ENCODE measurements around the gene TOP1.

Gene TOP1

DNA sequence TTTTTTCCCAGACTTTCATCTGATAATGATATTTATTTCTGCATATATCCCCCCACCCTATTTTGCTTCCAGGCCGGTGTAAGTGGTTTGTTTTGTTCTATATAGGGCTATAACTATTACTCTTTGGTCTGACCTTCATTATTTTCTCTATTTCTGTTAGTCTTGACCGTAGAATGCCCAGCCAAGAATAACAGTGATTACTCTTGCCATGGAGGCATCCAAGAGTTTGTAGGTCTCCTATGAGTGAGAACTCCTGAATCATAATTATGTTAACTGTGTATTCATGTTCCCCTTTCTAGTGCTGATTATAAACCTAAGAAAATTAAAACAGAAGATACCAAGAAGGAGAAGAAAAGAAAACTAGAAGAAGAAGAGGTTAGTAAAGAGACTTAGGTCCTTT lies 52.2 kb downstream of the TOP1 start:
- H3K4me1 Mint-ChIP-seq: peaks cover 25% of the 10 kb centered on the region
- no peaks in the 10 kb centered on the region for H3K27me3 Mint-ChIP-seq
- ATAC-seq: no peak
- no peaks in the 10 kb centered on the region for H3K9me3 Mint-ChIP-seq
- no peak overlapping the region for H3K4me3 Mint-ChIP-seq
- peak overlapping the region; percentile 25 for H3K27ac Mint-ChIP-seq
- peaks cover 69% of the 10 kb centered on the region for H3K36me3 Mint-ChIP-seq

DNA sequence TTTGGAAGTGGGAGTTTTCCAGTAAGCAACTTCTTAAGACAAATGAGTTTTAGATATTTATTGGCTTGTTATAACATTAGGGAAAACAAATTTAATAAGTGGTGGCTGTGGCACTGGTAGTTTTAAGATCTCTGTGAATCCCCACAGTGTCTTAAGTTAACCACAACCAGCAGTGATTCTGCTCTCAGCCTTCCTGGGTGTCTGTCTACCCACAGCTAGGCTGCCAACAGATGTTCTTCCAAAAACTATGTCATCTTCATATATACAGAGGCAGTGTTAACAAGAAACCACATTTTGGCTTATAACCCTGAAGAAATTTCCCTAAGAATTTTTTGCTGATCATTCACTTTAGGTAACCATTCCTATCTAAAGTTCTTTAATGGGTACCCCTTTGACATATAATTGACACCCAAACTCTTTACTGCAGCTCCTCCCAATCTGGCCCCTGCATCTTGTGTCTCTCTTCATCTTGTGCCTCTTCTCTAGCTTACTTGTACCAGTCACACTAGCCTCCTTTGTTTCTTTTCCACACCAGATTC lies 52.7 kb downstream of the TOP1 start:
- Mint-ChIP-seq H3K27me3 (no peaks in the 10 kb centered on the region), H3K4me3 (no peak overlapping the region), H3K9me3 (no peaks in the 10 kb centered on the region), H3K4me1 (peaks cover 20% of the 10 kb centered on the region), H3K27ac (peak overlapping the region; percentile 25), H3K36me3 (peaks cover 65% of the 10 kb centered on the region)
- ATAC-seq: no peak

DNA sequence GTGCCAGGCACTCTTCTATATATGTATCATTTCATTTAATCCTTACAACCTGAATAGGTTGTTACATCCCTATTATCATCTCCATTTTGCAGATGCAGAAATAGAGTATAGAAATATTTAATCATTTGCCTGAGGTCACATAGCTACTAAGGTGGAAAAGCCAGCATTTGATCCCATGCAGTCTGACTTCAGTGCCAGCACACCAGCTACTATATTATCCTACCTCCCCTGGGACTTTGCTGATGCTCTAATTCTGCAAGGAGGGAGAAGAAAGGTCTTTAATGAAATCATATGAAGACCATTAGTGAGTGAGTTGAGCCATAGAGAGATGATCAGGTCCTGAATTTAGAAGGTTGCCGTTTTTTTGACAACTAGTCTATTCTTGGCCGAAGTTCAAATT lies 53.7 kb downstream of the TOP1 start:
- Mint-ChIP-seq H3K4me3 (no peak overlapping the region), H3K4me1 (peaks cover 12% of the 10 kb centered on the region), H3K27me3 (no peaks in the 10 kb centered on the region), H3K36me3 (peaks cover 63% of the 10 kb centered on the region), H3K9me3 (no peaks in the 10 kb centered on the region), H3K27ac (no peak overlapping the region)
- ATAC-seq: no peak

DNA sequence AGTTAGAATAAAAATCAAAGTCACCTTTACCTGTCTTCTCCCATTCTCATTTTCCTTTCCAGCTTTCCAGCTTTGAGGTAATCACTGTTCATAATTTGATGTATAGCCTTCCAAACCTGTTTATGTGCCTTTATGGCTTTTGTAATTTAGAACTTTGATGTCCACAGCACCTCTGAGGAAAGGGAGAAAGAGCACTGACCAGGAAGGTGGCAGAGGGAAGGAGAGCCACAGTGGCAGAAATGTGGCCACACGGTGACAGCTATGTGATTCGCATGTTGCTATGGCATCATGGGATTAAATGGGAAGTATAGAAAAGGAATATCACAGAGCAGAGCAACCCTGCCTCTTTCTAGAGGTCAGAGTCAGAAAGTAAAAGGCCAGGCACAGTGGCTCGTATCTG lies 57.0 kb downstream of the TOP1 start:
- Mint-ChIP-seq H3K36me3 (peaks cover 68% of the 10 kb centered on the region), H3K9me3 (no peaks in the 10 kb centered on the region), H3K27ac (no peak overlapping the region), H3K27me3 (no peaks in the 10 kb centered on the region), H3K4me3 (no peak overlapping the region), H3K4me1 (no peaks in the 10 kb centered on the region)
- no peak for ATAC-seq

DNA sequence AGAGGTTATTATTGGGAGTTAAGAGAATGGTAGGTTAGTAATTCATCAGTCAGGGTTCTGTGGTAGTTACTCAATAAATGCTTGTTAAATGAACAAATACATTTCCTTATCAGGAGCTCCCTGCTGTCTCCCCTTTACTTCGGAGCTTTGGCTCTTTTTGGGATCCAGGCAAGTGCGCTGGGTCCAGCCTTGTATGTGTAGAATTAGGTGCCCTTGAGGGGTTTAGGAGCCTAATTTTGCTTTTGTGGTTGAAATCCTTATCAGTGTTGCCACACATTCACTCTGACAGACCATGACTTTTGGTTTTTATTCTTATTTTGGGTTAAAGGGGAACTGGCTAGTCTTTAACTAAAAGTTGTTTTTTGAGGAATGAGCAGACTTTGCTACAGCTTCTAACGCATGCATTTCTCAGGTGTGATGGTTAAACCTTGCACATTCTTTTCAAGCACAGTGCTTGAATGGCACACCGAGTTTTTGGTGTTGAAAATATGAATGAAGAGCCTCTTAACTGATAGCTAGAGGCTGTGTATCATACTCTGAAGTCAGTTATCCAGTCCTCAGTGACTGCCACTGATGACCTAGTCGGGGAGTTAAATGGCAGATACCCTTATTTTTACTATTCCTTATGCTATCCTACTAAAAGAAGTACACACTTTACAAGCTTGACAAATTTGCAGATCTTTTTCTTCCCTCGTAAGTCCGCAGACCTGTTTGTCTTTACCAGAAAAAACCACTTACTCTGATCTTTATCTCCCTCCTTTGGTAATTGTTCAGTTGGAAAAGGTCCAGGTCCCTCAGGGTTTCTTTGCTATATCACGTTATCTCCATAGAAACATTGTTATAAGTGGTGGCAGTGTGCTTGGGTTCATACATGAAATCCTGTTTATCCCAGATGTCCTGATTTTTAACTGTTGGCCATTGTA lies 58.0 kb downstream of the TOP1 start:
- Mint-ChIP-seq H3K4me1 (no peaks in the 10 kb centered on the region), H3K27ac (no peak overlapping the region), H3K4me3 (no peak overlapping the region), H3K27me3 (no peaks in the 10 kb centered on the region), H3K36me3 (peaks cover 58% of the 10 kb centered on the region), H3K9me3 (no peaks in the 10 kb centered on the region)
- no peak for ATAC-seq

DNA sequence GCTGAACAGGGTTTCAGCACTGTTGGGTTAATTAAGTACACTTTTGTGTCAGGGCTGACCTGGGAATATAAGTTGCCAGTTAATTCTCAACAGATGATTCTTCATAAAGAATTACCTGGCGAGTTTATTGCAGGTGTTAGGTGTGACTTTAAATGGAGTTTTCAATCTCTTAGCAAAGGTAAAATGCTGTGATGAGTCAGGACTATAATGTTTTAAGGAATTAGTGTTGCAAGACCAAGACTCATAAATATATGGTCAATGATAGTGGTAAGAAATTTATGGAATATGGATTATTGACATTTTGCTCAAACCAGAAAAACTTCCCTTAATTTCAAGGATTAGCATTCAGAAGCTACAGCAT lies 58.7 kb downstream of the TOP1 start:
- ATAC-seq: no peak
- H3K27ac Mint-ChIP-seq: no peak overlapping the region
- no peaks in the 10 kb centered on the region for H3K4me1 Mint-ChIP-seq
- no peaks in the 10 kb centered on the region for H3K9me3 Mint-ChIP-seq
- H3K4me3 Mint-ChIP-seq: no peak overlapping the region
- H3K36me3 Mint-ChIP-seq: peaks cover 58% of the 10 kb centered on the region
- no peaks in the 10 kb centered on the region for H3K27me3 Mint-ChIP-seq

DNA sequence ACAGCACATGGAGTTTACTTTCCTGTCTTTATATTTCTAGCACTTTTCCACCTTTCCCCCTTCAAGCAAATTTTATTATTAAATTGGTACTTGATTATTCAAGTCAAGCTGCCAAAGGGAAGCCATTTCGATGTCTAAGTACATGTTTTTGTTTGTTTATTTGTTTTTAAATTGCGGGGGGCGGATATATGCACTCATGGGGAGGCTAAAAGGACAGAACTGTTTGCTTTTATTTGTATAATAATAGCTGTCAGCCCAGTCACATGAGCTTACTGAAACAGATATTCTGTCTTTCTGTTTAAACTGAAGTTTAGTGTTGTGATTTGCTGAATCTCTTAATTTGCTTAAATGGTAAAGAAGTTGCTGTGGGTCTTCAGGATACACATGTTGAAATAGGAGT lies 59.2 kb downstream of the TOP1 start:
- no peaks in the 10 kb centered on the region for H3K4me1 Mint-ChIP-seq
- no peak for ATAC-seq
- H3K9me3 Mint-ChIP-seq: no peaks in the 10 kb centered on the region
- no peaks in the 10 kb centered on the region for H3K27me3 Mint-ChIP-seq
- no peak overlapping the region for H3K27ac Mint-ChIP-seq
- H3K36me3 Mint-ChIP-seq: peaks cover 63% of the 10 kb centered on the region
- no peak overlapping the region for H3K4me3 Mint-ChIP-seq

DNA sequence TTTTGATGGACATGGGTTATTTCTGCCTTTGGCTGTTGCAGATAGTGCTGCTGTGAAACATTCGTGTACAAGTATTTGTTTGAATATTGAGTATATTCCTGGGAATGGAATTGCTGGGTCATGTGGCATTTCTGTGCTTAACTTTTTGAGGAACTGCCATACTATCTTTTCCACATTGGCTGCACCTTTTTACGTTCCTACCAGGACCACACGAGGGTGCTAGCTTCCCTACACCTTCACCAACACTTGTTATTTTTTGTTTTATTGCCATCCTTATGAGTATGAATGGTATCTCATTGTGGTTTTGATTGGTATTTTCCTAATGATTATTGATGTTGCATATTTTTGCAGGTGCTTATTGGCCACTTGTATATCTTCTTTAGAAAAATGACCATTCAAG lies 60.9 kb downstream of the TOP1 start:
- Mint-ChIP-seq H3K36me3 (peaks cover 53% of the 10 kb centered on the region), H3K27me3 (no peaks in the 10 kb centered on the region), H3K9me3 (no peaks in the 10 kb centered on the region), H3K4me3 (no peak overlapping the region), H3K27ac (no peak overlapping the region), H3K4me1 (no peaks in the 10 kb centered on the region)
- ATAC-seq: no peak

DNA sequence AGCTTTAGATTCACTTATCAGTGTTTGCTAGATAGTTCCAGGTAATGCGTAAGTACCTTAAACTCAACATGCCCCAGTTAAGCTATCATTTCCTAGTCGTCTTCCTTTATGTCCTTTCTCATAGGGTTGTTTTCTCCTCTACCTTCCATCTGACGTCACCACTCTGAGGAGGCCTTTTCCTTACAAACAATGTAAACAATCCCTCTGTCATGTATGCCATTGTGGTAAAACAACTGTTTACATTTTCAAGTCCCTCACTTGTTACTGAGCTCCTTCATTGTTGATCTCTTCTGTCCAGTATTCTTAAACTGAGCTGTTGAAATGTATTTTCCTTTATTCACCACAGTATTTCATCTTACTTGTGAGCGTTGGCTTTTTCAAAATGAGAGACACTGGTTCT lies 63.3 kb downstream of the TOP1 start:
- no peaks in the 10 kb centered on the region for H3K9me3 Mint-ChIP-seq
- H3K36me3 Mint-ChIP-seq: peaks cover 42% of the 10 kb centered on the region
- H3K27me3 Mint-ChIP-seq: no peaks in the 10 kb centered on the region
- H3K4me1 Mint-ChIP-seq: no peaks in the 10 kb centered on the region
- no peak overlapping the region for H3K4me3 Mint-ChIP-seq
- ATAC-seq: no peak
- H3K27ac Mint-ChIP-seq: no peak overlapping the region

DNA sequence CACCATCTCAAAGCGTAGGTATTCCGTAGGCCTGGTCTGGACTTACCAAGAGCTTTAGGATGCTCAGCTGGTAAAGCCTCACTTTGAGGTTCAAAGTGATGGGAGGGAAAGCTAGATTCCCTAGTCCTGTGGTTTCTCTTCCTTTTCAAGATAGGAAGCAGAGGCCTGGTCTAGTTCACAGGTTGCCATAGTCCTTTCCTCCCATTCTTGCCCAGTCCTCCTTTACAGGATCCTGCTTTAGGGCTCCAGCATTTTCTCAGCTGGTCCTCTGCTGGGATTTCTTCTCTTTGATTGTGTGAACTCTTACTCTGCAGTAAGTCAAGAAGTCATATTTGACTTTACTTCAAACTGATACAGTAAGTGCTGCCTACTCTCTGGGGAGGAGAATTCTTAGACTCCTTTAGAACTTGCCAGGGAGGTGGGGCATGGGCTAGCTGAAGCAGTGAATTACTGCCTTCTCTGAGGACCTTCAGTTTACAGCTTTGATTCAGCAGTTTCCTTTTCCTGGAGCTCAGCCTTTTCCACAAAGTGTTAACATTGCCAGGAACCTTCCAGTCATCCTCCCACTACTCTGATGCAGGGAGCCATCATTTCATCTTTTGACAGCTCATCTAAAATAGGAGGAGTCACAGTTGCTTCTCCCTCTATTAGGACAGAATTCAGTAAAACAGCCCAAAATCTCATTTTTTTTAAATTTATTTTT lies 65.9 kb downstream of the TOP1 start:
- Mint-ChIP-seq H3K4me3 (no peak overlapping the region), H3K4me1 (no peaks in the 10 kb centered on the region), H3K36me3 (peaks cover 43% of the 10 kb centered on the region), H3K27ac (no peak overlapping the region), H3K27me3 (no peaks in the 10 kb centered on the region), H3K9me3 (no peaks in the 10 kb centered on the region)
- ATAC-seq: no peak

DNA sequence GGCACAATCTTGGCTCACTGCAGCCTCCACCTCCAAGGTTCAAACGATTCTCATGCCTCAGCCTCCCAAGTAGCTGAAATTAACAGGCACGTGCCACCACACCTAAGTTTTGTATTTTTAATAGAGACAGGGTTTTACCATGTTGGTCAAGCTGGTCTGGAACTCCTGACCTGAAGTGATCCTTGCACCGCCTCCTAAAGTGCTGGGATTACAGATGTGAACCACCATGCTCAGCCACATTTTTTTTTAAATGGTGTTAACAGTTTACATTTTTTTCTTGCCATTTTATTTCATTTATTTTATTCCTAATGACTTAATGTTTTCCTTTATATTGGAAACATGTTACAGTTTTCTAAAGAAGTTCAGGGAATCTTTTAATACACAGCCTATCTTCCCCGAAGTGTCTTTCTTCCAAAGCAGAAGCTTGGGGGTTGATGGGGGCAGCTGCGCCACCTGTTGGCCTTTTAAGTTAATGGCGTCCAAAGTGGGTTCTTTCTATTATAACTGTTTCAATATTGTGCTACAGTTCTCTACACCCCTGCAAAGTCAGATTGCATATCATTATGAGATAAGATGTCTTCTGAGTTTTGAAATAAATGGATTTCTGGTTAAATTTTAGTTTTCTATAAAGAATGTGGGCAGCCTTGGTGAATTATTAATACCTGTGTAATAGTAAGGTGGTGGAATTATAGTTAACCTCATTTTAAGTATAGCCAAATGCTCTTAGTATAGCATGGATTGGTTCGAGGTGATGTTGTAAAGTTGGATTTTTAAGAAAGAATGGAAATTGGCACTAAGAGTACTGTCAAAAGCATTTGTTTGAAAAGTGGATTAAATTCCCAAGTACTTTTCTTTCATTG lies 66.7 kb downstream of the TOP1 start:
- peak; percentile 62 for ATAC-seq
- Mint-ChIP-seq H3K27me3 (no peaks in the 10 kb centered on the region), H3K36me3 (peaks cover 48% of the 10 kb centered on the region), H3K4me1 (no peaks in the 10 kb centered on the region), H3K27ac (no peak overlapping the region), H3K9me3 (no peaks in the 10 kb centered on the region), H3K4me3 (no peak overlapping the region)

DNA sequence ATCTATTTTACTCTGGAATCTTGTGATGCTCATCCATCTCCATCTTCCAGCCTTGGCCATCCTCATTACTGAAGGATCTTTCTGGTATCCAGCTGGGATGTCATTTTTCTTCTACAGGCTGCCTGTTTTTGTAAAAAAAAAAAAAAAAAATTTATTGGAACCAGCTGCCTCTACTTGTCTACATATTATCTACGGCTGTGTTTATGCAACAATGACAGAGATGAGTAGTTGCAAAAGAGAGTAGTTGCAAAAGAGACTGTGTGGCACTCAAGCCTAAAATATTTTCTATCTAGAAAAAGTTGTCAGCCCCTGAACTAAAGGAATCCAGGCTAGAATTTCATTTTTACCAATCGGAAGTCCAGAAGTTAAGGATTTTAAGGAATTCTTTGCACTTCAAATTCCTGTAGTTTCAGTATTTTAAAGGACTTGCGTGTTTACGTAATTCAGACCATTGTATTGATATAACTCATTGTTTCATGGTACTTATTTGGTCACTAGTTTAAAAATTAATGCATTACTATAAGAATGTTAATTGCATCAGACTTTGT lies 70.2 kb downstream of the TOP1 start:
- Mint-ChIP-seq H3K9me3 (no peaks in the 10 kb centered on the region), H3K27me3 (no peaks in the 10 kb centered on the region), H3K4me1 (no peaks in the 10 kb centered on the region), H3K4me3 (no peak overlapping the region), H3K36me3 (peaks cover 55% of the 10 kb centered on the region), H3K27ac (no peak overlapping the region)
- no peak for ATAC-seq

DNA sequence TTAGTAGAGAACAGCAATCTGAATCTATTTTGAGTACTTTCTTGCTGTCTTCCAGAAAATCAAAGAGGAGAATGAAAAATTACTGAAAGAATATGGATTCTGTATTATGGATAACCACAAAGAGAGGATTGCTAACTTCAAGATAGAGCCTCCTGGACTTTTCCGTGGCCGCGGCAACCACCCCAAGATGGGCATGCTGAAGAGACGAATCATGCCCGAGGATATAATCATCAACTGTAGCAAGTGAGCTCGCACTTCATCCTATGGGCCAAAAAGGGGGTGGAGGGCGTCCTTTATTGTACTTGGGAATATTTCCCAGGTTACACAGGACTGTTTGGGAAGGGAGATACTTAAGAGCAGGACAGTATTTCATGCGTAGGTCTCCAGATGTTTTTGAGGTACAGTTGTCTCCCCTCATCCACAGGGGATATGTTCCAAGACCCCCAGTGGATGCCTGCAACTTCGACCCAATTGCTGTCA lies 71.4 kb downstream of the TOP1 start:
- Mint-ChIP-seq H3K36me3 (peaks cover 65% of the 10 kb centered on the region), H3K4me3 (no peak overlapping the region), H3K4me1 (no peaks in the 10 kb centered on the region), H3K27me3 (no peaks in the 10 kb centered on the region), H3K9me3 (no peaks in the 10 kb centered on the region), H3K27ac (no peak overlapping the region)
- ATAC-seq: no peak

DNA sequence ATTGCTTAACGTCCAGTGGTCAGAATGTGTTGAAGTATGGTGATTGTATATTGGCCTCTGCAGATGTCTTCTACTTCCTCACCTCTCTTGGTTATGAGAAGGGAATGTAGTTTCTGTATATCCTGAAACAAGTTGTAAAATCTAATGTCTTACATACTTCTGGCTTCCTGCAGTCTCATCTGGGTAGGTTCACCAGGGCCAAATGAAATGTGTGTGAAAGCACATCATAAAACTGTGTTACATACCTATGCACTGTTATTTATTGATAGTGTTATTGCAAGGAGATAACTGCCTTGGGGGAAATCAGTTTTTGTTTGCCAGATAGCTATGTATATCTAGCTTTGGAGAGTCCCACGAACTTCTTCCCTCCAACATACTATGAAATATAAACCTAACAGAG lies 73.0 kb downstream of the TOP1 start:
- no peaks in the 10 kb centered on the region for H3K27me3 Mint-ChIP-seq
- H3K4me3 Mint-ChIP-seq: no peak overlapping the region
- no peaks in the 10 kb centered on the region for H3K4me1 Mint-ChIP-seq
- no peaks in the 10 kb centered on the region for H3K9me3 Mint-ChIP-seq
- peaks cover 77% of the 10 kb centered on the region for H3K36me3 Mint-ChIP-seq
- no peak for ATAC-seq
- H3K27ac Mint-ChIP-seq: no peak overlapping the region

DNA sequence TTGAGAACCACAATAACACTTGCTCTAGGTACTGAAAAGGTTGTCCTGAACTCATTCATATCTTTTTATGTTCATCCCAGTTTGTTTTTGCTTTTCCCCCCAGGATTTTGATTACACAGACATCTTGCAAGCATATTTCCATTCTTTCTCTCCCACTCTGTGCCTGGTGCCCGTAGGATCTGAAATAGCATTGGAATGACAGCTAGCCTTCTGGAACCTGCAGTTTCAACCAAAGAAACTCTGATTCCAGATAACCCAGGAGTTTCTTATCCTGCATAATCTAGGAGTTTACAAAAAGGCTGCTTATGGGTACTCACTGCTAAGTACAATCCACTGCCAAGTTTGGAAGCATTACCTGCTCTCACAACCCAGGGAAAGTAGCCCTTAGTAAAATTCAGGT lies 79.9 kb downstream of the TOP1 start:
- Mint-ChIP-seq H3K27ac (no peak overlapping the region), H3K4me1 (peaks cover 21% of the 10 kb centered on the region), H3K36me3 (peaks cover 61% of the 10 kb centered on the region), H3K27me3 (no peaks in the 10 kb centered on the region), H3K4me3 (no peak overlapping the region), H3K9me3 (no peaks in the 10 kb centered on the region)
- ATAC-seq: no peak
